TTC549 (cell line): ENCODE results near the gene PRPF40A.
"Not testable (repeated sequence)": the region's sequence is repeated elsewhere in the genome, so short reads cannot be mapped to it uniquely, and the experiment has no call there.

Source experiments
- FAIRE-seq: peaks from 2 replicates; lab custom pipeline; 2012; peaks lifted over from hg19 to GRCh38; lab: Jason Lieb, UNC

Gene PRPF40A

DNA sequence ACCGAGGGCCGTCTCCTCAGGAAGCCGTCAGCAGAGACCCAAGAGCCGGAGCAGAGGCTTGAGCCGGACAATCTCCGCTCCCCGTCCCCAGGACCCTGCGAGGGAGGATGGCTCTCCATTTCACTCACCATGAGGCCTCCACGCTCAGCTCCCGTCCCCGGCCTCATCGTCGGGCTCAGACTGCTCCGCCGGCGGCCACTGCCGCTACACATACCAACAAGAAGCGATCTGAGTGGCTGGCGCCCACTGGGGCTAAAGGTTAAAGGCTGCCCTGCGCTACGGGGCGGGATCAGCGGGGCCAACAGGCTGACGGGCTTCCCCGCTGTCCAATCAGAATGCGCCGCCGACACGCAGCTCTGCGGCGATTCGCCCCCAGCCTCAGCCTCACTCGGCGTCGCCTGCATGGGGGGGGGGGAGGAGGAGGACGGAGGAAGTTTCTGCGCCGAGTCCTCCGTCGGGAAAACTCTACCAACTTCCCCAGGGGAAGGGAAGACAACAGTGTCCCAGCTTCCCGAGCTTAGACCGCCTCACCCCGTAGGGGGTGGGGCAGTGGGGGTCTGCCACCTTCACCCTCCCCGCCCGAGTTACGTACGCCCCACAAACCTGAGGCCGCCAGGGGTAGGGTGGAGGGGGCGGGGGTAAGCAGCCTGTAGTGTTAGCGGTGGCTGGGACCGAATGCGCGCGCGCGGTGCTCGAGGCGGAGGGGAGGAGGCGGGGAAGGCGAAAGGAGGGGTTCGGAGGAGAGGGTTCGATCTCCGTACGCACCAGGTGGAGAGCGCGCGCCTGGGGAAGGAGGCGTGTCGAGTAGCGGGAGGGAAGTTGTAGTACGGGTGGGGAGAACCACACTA, at the start of gene PRPF40A:
Gene PRPF40A, minus strand, starts transcription at position 234 of the 848 bp plus-strand sequence. Its CDS starts 22 bp downstream, at position 212.
- FAIRE-seq = peak; percentile 86

DNA sequence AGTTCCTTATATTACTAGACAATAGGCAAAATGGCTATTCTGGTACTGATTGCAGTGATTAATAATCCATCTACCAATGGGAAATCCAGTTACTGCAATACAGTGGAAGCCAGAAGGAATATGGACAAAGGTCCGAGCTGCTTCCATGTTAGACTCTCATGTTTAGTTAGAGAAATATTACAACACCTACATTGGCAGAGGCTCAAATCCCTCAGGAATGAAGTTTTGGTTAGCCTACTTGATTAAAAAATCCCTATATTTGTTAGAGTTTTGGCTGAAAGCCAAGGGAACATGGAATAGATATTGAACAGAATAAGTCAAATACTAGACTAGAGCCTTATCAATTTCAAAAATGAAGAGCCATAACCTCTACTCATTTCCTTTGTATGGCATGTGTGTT, 49.7 kb upstream of the PRPF40A start:
- FAIRE-seq = no peak

- FAIRE-seq = no peak
Measured at GRCh38 chr2:152763651-152764050, 46.4 kb upstream of the PRPF40A start.

DNA sequence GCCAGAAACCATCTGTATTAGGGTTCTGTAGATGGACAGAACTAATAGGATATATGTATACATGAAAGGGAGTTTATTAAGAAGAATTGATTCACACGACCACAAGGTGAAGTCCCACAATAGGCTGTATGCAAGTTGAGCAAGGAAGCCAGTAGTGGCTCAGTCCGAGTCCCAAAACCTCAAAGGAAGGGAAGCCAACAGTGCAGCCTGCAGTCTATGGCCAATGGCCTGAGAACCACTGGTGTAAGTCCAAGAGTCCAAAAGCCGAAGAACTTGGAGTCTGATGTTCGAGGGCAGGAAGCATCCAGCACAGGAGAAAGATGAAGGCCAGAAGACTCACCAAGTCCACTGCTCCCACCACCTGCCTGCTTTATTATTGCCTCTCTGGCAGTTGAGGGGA, 45.9 kb upstream of the PRPF40A start:
- not testable (repeated sequence) for FAIRE-seq

GRCh38 chr2:152762202-152762601, 44.9 kb upstream of the PRPF40A start:
- FAIRE-seq = no peak

- FAIRE-seq = no peak
Measured at GRCh38 chr2:152761214-152761613, 44.0 kb upstream of the PRPF40A start.

GRCh38 chr2:152759290-152760072, 42.2 kb upstream of the PRPF40A start:
- FAIRE-seq = no peak

DNA sequence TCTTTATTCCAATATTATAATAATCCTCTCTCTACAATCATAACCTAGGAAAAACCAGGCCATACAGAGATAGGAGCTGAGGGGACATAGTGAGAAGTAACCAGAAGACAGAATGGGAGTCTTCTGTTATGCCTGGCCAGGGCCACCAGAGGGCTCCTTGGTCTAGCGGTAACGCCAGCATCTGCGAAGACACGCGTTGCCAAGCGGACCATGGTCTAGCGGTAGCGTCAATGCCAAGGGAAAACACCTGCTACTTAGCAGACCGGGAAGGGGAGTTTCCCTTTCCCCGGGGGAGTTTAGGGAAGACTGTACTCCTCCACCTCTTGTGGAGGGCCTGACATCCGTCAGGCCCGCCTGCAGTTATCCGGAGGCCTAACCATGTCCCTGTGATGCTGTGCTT, 37.8 kb upstream of the PRPF40A start:
- no peak for FAIRE-seq

DNA sequence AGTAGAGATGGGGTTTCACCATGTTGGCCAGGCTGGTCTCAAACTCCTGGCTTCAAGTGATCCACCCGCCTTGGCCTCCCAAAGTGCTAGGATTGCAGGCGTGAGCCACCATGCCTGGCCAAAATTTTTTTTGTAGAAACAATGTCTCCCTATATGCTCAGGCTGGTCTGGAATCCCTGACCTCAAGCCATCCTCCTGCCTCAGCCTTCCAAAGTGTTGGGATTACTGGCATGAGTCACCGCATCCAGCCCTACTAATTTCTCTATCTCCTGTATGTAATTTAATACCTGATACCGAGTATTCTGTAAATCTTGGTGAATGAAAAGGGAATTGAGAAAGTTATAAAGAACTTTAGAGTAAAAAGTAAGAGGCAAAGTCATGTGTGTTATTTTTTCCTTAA, 30.5 kb upstream of the PRPF40A start:
- not testable (repeated sequence) for FAIRE-seq

DNA sequence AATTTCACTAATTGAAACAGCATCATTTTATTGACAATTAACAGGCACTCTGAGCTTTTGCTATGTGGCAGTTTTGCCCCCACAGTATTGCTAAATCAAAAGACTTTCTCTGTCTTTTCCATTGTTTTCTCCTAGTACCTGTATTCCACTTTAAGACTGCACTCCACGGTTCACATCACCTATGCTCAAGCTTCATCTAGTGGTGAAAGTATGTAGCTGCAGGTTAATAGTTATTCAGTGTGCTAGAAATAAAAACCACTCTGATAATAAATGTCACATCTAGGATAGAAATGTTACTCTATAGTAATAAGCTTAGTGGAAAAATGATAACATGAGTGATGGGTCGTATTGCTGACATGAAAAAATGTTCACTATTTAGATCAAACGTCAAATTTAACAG, 25.7 kb upstream of the PRPF40A start:
- FAIRE-seq = peak; percentile 39

DNA sequence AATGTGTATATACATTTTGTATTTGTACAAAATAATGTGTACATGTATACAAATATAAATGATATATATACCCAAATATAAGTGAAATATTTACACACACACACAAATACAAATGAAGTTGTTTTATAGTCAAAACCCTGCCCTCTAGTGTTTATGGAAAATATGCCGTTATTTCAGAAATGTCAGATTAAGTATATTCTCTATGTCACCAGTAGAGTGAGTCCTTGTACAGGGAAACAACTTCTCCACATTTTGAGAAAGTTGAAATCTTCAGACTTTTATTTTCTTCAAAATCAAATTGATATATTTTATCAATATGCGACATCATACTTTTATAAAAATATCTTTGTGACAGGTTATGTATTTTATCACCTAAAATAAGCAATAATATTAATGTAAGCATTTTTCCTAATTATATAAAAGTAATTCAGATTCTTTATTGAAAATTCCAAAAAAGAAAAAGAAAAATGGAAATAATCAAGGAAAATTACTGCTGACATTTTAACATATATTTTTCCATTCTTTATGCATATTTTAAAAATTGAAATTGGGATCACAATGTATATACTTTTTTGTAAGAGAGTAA, 23.6 kb upstream of the PRPF40A start:
- FAIRE-seq = peak; percentile 99

GRCh38 chr2:152739705-152740104, 22.4 kb upstream of the PRPF40A start:
- not testable (repeated sequence) for FAIRE-seq

DNA sequence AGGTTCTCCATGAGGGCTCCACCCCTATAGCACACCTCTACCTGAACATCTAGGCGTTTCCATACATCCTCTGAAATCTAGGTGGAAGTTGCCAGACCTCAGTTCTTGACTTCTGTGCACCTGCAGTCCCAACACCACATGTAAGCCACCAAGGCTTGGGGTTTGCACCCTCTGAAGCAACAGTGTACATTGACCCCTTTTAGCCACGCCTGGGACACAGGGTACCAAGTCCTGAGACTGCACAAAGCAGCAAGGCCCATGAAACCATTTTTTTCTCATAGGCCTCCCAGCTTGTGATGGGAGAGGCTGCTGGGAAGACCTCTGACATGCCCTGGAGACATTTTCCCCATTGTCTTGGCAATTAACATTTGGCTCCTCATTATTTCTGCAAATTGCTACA, 21.2 kb upstream of the PRPF40A start:
- FAIRE-seq = no peak

DNA sequence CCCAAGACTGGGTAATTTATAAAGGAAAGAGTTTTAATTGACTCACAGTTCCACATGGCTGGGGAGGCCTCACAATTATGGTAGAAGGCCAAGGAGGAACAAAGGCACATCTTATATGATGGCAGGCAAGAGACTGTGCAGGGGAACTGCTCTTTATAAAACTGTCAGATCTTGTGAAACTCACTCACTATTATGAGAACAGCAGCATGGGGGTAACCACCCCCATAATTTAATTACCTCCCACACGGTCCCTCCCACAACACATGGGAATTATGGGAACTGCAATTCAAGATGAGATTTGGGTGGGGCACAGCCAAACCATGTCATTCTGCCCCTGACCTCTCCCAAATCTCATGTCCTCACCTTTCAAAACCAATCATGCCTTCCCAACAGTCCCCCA, 20.2 kb upstream of the PRPF40A start:
- not testable (repeated sequence) for FAIRE-seq

DNA sequence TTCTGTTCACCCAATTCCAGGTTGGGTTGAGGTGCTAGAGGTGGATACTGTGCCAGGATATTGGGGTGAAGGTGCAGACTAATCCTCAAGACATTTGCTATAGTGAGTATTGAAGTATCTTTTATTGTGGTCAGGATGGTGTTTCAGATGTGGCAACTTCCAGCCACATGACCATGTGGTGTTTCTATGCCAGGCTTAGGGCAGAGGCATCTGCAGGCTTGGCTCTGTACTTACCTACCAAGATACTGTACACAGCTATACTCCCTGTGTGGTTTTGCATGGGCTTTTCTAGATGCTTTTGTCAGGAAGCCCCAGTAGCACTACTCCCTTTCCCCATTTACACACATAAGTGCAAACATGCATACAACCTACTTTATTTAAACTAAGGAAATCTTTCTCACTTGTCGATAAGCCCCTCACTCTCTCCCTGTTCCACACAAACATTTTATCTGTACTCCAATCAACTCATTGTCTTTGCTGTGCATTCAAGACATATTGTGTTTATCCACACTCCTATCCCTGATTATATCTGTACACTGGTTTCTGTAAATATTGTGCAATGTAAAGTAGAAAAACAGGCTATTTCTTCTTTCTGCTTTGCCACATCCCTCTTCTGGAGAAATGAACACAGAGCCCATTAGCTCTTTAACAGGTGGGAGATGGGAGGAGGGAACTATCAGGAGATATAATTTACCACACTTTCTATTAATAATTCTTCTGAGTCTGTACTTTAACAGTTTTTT, 13.5 kb upstream of the PRPF40A start:
- FAIRE-seq = no peak

GRCh38 chr2:152729844-152730243, 12.6 kb upstream of the PRPF40A start:
- FAIRE-seq = no peak

DNA sequence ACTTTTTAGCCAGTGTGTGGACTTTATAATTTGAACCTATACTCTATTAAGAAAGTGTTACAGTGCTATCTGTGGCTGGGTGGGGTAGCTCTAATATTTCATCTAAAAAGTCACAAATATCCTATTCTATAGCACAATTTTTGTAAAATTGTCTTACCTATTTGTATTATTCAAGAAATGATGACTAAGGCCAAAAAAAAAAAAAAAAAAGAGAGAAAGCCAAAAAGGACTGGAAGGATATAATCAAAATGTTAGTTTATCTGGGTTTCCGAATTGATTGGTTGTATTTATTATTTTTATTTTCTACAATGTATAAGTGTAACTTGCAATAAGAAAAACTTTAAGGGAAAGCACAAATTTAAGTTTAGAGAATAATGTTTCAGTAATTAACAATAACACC, 6.7 kb upstream of the PRPF40A start:
- no peak for FAIRE-seq

DNA sequence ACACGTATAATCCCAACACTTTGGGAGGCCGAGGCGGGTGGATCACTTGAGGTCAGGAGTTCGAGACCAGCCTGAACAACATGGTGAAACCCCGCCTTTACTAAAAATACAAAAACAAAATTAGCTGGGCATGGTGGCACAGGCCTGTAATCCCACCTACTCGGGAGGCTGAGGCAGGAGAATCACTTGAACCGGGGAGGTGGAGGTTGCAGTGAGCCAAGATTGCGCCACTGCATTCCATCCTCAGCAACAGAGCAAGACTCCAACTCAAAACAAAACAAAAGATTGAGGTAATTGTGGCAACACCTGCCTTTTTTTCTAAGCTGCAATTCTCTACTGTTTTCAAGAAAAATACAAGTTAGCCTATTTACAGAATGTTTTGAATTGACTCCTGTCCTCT, 5.4 kb upstream of the PRPF40A start:
- not testable (repeated sequence) for FAIRE-seq

DNA sequence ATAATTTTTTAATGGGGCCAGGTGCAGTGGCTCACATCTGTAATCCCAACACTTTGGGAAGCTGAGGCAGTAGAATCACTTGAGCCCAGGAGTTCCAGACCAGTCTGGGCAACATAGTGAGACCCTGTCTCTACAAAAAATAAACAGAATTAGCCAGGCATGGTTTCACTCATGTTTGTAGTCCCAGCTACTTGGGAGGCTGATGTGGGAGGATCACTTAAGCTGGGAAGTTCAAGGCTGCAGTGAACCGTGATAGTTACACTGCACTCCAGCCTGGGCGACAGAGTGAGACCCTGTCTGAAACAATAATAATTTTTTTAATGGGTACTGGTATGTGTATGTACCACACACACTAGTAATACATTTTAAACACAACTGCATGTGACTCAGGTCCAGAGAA, 3.5 kb upstream of the PRPF40A start:
- no peak for FAIRE-seq

DNA sequence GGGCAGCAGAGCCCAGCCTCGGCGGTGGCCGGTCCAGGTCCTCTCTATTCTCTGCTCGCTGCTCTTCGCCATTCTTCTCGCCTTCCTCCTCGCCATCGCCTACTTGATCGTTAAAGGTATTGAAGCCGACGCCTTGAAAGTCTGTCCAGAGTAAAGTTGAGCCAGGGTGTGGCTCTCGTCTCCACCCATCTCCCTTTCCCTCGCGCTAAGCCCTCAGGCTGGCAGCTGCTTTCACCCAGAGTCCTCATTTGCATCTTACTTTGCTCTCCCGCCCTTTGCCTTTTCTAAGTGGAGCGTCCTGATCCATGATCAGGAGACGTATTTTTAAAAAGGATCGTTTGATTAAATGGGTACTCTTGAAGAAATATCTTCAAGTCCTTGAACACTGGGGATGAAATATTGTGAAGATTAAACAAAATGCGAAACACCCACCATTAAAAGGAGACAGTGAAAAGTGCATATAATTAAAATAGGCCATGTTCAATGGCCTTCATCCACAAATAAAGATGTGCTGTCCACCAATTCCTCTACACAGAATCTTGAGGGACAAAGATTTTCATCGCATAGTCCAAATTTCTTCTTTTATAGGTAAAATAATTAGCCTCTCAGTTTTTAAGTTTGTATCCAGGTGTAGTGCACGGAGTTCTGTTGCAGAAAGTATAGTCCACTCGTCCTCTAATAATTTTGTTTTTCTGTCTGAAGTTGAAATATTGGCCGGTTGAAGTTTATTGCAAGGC, 1.8 kb upstream of the PRPF40A start:
- FAIRE-seq = no peak

DNA sequence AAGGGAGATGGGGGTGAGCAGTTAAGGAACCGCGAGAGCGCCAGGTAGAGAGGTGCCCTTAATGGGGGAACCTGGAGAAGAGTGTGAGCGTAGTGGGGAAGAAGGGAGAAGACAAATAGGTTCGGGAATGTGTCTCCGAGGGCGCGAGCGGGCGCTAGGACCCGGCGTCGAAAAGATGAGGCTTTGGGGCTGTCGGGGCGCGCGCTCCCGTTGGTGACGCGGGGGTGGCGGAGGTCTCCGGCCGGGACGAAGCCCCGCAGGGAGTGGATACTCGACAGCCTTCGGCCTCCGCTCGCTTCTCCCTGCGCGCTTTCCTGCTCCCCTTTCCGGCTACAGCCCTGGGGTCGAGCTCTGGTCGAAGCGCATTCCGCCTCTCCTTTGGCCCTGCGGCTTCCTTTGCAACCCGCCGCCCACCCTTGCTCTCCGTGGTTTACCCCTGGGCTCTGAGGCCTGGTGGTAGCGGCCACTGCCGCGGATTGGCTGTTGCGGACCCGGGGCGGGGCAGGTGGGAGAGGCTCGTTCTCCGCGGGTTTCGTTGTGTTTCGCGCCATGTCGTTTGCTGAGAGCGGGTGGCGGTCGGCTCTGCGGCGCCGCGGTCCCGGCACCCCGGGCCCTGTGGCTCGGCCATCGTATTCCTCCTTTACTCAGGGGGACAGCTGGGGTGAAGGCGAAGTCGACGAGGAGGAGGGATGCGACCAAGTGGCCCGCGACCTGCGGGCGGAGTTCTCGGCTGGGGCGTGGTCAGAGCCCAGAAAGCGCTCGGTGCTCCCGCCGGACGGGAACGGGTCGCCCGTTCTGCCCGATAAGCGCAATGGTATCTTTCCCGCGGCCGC, 1.0 kb upstream of the PRPF40A start, which contains the start of gene ARL6IP6:
Gene ARL6IP6, plus strand, starts transcription at position 545 of the 833 bp plus-strand sequence. Its CDS starts 5 bp downstream, at position 550.
- no peak for FAIRE-seq
